ENCODE results near the gene TTYH1.

The TTYH1 gene

GRCh38 chr19:54482889-54483288 lies 67.6 kb downstream of the TTYH1 start:
- no peak for DNase-seq (ENCODE audit: low read depth)

- DNase-seq (ENCODE audit: low read depth): no peak
Observed at GRCh38 chr19:54484451-54484850, 69.2 kb downstream of the TTYH1 start.

GRCh38 chr19:54485851-54486250 lies 70.6 kb downstream of the TTYH1 start:
- DNase-seq (ENCODE audit: low read depth): peak; percentile 42

Measured in iris pigment epithelial cell (primary cell).